Measurements from ENCODE around the gene CNIH1. TPM values are rescaled to one million over a fixed set of nuclear protein-coding genes. Genes with fewer than 3 reads are reported as not detected.

Gene CNIH1
- total RNA-seq, 1 experiment from 2014 or later: 149 TPM

- no peak for TF ChIP-seq ZBTB33 (IDR thresholded peaks at IDR 0.05; ENCODE audit: extremely low read depth, insufficient replicate concordance, low read length)
- peak; percentile 53 for TF ChIP-seq MAX (IDR thresholded peaks at IDR 0.05)
- no peak for TF ChIP-seq CEBPB (IDR thresholded peaks at IDR 0.05; ENCODE audit: low read depth)
- TF ChIP-seq SRF (IDR thresholded peaks at IDR 0.05; ENCODE audit: low read depth): peak; percentile 32; the same call in 1 of the 2 replicates
- no peak for TF ChIP-seq RAD21 (IDR thresholded peaks at IDR 0.05; ENCODE audit: low read depth)
These were observed 44.5 kb downstream of the CNIH1 start, which contains the start of gene CDKN3 (continued) for GRCh38 chr14:54396493-54397335.

GRCh38 chr14:54396183-54396492 is 45.0 kb downstream of the CNIH1 start:
- DNase-seq (ENCODE audit: low read depth, low spot score) (no peak), ATAC-seq (no peak)
- RAD21 ChIA-PET (ENCODE audit: low non-redundant PET in 1 of 2, low total read pairs in 2 of 2, uncharacterized antibody in 2 of 2, unreplicated experiment in 2 of 2): no interaction called here
- Histone ChIP-seq H3K4me3 (replicated peaks in 1 of 2; ENCODE audit: low read depth in 1 of 2, low read length in 2 of 2) (peak overlapping the region; percentile 43 to 89), H3K27ac (ENCODE audit: low read depth, low read length) (peak overlapping the region; percentile 25; the same call in 1 of the 2 replicates), H3K9me2 (ENCODE audit: insufficient read depth) (no peaks in the 10 kb centered on the region; the same call in 1 of the 2 replicates), H3K79me2 (ENCODE audit: insufficient read depth, low read length) (peaks cover 26% of the 10 kb centered on the region), H4K20me1 (ENCODE audit: insufficient read depth) (no peaks in the 10 kb centered on the region), H3K4me1 (ENCODE audit: control insufficient read depth in 1 of 2, insufficient read depth in 2 of 2, low read length in 2 of 2) (peaks cover 9 to 21% of the 10 kb centered on the region in 2 experiments), H3K4me2 (ENCODE audit: low read length) (peak overlapping the region; percentile 83), H3K27me3 (ENCODE audit: insufficient read depth, low read length) (no peaks in the 10 kb centered on the region), H3K36me3 (ENCODE audit: control insufficient read depth in 1 of 2, insufficient read depth in 2 of 2, low read length in 2 of 2) (peaks cover 4% of the 10 kb centered on the region in 2 experiments; a peak in 1 of 4 replicates), H3K9ac (ENCODE audit: low read length) (peak overlapping the region; percentile 63), H2AFZ (ENCODE audit: low read depth, low read length, poor library complexity, severe bottlenecking) (peak overlapping the region; percentile 49), H3K9me3 (ENCODE audit: control insufficient read depth in 1 of 2, insufficient read depth in 1 of 2, low read depth in 1 of 2, low read length in 2 of 2) (no peaks in the 10 kb centered on the region)
- POLR2A ChIA-PET: interaction anchor here (1.3 kb wide), 1 partner anchor 8 kb away, joined by 4 read pairs; no protein-coding TSS in a partner anchor
- intact Hi-C loops (cut with micrococcal nuclease): no loop called here
- TSS peak; percentile 98 for BruUV-seq (replicated peaks)
- CTCF ChIA-PET: interaction anchor here (0.8 to 1.7 kb wide), 2 partner anchors 25 to 48 kb away, joined by 3 to 4 read pairs; no protein-coding TSS in a partner anchor
- no peak for TF ChIP-seq CBX3 (IDR thresholded peaks at IDR 0.05; ENCODE audit: low read depth)
- TF ChIP-seq EZH2phosphoT487 (IDR thresholded peaks at IDR 0.05; ENCODE audit: borderline replicate concordance): no peak
- no peak for TF ChIP-seq YY1 (IDR thresholded peaks at IDR 0.05; ENCODE audit: extremely low read depth, insufficient replicate concordance, low read depth, low read length)
- no peak for TF ChIP-seq FOSL1 (IDR thresholded peaks at IDR 0.05; ENCODE audit: low read depth)
- TF ChIP-seq CEBPB (IDR thresholded peaks at IDR 0.05; ENCODE audit: low read depth): no peak
- TF ChIP-seq SIN3A (IDR thresholded peaks at IDR 0.05; ENCODE audit: low read depth): no peak
- TF ChIP-seq POLR2A (IDR thresholded peaks at IDR 0.05; ENCODE audit: borderline replicate concordance, extremely low read depth, insufficient read depth, insufficient read length): no peak
- TF ChIP-seq EZH2 (IDR thresholded peaks at IDR 0.05): no peak
- no peak for TF ChIP-seq REST (IDR thresholded peaks at IDR 0.05; ENCODE audit: low read depth)
- no peak for TF ChIP-seq RAD21 (IDR thresholded peaks at IDR 0.05; ENCODE audit: low read depth)
- no peak for TF ChIP-seq EGR1 (IDR thresholded peaks at IDR 0.05; ENCODE audit: low read depth)
- TF ChIP-seq ZNF274 (IDR thresholded peaks at IDR 0.05; ENCODE audit: low read depth, low read length): no peak
- no peak for TF ChIP-seq JUND (IDR thresholded peaks at IDR 0.05)
- no peak for TF ChIP-seq TCF7L2 (IDR thresholded peaks at IDR 0.05; ENCODE audit: borderline replicate concordance, extremely low read depth, insufficient read depth, insufficient read length)
- no peak for TF ChIP-seq ELF1 (IDR thresholded peaks at IDR 0.05; ENCODE audit: borderline replicate concordance, low read depth)
- TF ChIP-seq SRF (IDR thresholded peaks at IDR 0.05; ENCODE audit: low read depth): no peak
- TF ChIP-seq MAX (IDR thresholded peaks at IDR 0.05): no peak
- TF ChIP-seq SP1 (IDR thresholded peaks at IDR 0.05; ENCODE audit: low read depth): no peak
